ENCODE data around the gene PRRT1.

Gene PRRT1

DNA sequence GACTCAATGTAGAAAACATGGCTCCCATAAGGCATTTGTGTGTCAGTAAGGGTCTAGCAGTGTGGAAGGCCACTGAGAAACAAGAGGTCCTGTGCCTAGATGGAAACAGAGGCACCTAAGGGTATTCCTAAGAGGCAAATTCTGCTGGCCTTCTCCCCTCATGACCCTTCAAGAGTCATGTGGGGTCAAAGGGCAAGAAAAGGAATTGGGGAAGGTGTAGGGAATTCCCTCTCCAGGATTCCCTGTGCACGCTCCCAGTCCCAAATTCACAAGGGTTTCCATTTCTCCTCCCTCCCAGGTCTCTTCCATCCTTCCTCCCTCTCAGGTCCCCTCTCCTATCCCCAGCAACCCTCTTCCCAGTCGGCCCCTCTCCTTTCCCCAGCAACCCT, 23.6 kb upstream of the PRRT1 start:
- Histone ChIP-seq H3K36me3 (ENCODE audit: insufficient read depth, low read length) (no peaks in the 10 kb centered on the region), H2AFZ (ENCODE audit: low read length) (no peak overlapping the region), H3K4me2 (ENCODE audit: low read depth, low read length, poor library complexity, severe bottlenecking) (peak overlapping the region; percentile 85), H3K79me2 (ENCODE audit: insufficient read depth, low read length) (peaks cover 52% of the 10 kb centered on the region), H3F3A (ENCODE audit: low read depth) (peaks cover 4% of the 10 kb centered on the region; the same call in 1 of the 2 replicates), H3K9me2 (replicated peaks; ENCODE audit: low read depth, low read length) (no peaks in the 10 kb centered on the region), H3K9ac (ENCODE audit: low read depth, low read length, poor library complexity, severe bottlenecking) (peak overlapping the region; percentile 98), H3K27me3 (ENCODE audit: insufficient read depth, low read length, poor library complexity, severe bottlenecking) (no peaks in the 10 kb centered on the region), H3K9me3 (ENCODE audit: insufficient read depth, low read depth, low read length) (no peaks in the 10 kb centered on the region), H3K4me1 (ENCODE audit: insufficient read depth, low read length, poor library complexity, severe bottlenecking) (peaks cover 47% of the 10 kb centered on the region), H4K20me1 (ENCODE audit: insufficient read depth, low read length, poor library complexity, severe bottlenecking) (no peaks in the 10 kb centered on the region), H3K4me3 (ENCODE audit: low read length, poor library complexity, severe bottlenecking) (peak overlapping the region; percentile 88)
- TF ChIP-seq, protein P1, sequence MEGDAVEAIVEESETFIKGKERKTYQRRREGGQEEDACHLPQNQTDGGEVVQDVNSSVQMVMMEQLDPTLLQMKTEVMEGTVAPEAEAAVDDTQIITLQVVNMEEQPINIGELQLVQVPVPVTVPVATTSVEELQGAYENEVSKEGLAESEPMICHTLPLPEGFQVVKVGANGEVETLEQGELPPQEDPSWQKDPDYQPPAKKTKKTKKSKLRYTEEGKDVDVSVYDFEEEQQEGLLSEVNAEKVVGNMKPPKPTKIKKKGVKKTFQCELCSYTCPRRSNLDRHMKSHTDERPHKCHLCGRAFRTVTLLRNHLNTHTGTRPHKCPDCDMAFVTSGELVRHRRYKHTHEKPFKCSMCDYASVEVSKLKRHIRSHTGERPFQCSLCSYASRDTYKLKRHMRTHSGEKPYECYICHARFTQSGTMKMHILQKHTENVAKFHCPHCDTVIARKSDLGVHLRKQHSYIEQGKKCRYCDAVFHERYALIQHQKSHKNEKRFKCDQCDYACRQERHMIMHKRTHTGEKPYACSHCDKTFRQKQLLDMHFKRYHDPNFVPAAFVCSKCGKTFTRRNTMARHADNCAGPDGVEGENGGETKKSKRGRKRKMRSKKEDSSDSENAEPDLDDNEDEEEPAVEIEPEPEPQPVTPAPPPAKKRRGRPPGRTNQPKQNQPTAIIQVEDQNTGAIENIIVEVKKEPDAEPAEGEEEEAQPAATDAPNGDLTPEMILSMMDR (conservative IDR thresholded peaks at IDR 0.05; ENCODE audit: low read length), result no peak

DNA sequence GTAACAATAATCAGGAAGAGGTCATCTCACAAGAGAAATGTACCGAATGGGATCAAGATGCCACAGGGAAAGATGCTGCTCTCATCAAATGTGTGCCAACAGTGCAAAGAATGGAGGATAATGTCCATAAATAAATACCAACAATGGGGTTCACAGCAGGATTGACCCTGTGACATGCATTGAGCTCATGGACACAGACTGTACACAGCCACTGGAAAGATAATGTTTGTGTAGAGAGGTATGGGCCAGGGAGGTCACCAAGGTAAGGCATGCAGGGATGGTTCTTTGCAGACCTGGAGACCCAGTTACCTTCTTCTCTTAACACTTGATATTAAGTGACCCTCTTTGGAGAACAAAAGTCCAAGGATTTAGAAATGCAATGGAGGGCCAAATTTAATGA, 22.7 kb upstream of the PRRT1 start:
- Histone ChIP-seq H3K27me3 (ENCODE audit: insufficient read depth, low read length, poor library complexity, severe bottlenecking) (no peaks in the 10 kb centered on the region), H4K20me1 (ENCODE audit: insufficient read depth, low read length, poor library complexity, severe bottlenecking) (no peaks in the 10 kb centered on the region), H3K9me2 (replicated peaks; ENCODE audit: low read depth, low read length) (no peaks in the 10 kb centered on the region), H2AFZ (ENCODE audit: low read length) (no peak overlapping the region), H3K9ac (ENCODE audit: low read depth, low read length, poor library complexity, severe bottlenecking) (peak overlapping the region; percentile 8), H3K4me2 (ENCODE audit: low read depth, low read length, poor library complexity, severe bottlenecking) (peak overlapping the region; percentile 85), H3K4me1 (ENCODE audit: insufficient read depth, low read length, poor library complexity, severe bottlenecking) (peaks cover 40% of the 10 kb centered on the region), H3K9me3 (ENCODE audit: insufficient read depth, low read depth, low read length) (no peaks in the 10 kb centered on the region), H3K4me3 (ENCODE audit: low read length, poor library complexity, severe bottlenecking) (peak overlapping the region; percentile 88), H3K79me2 (ENCODE audit: insufficient read depth, low read length) (peaks cover 43% of the 10 kb centered on the region), H3K36me3 (ENCODE audit: insufficient read depth, low read length) (no peaks in the 10 kb centered on the region), H3F3A (ENCODE audit: low read depth) (peaks cover 4% of the 10 kb centered on the region; the same call in 1 of the 2 replicates)
- TF ChIP-seq, protein P1 (conservative IDR thresholded peaks at IDR 0.05; ENCODE audit: low read length), result no peak
- no peak for TF ChIP-seq EZH2phosphoT487 (IDR thresholded peaks at IDR 0.05; ENCODE audit: borderline replicate concordance)

DNA sequence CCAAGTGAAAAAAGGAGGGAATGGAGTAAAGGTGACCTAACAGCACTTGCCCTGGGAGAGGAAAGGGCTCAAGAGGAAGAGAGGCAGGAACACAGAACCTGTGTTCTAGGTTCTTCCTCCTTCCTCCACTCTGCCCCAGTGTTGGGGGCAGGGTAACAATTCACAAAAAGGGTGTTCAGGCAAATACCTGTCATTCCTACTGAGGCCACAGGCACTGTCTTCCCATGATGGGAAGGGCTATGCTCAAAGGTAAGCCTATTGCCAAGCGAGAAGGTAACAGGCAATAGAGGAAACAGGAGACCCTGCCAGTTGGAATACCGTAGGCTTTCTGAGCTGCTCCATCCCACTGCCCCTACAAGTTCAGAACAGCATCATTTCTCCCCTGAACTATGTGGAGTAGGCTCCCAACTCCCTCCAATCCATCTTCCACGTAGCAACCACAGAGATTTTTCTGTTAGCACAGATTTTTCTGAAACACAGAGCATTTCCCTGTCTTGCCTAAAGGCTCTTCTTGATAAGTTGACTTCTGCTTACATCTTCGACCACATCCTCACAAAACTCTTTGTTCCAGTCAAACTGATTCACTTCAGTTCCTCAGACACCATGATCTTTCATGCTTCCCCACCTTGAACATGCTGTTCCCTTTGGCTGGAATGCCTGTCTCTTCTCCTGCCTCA, 21.4 kb upstream of the PRRT1 start:
- Histone ChIP-seq H3K27me3 (ENCODE audit: insufficient read depth, low read length, poor library complexity, severe bottlenecking) (no peaks in the 10 kb centered on the region), H3K9me3 (ENCODE audit: insufficient read depth, low read depth, low read length) (no peaks in the 10 kb centered on the region), H3K9ac (ENCODE audit: low read depth, low read length, poor library complexity, severe bottlenecking) (peak overlapping the region; percentile 8), H2AFZ (ENCODE audit: low read length) (no peak overlapping the region), H3K36me3 (ENCODE audit: insufficient read depth, low read length) (peaks cover 6% of the 10 kb centered on the region; the same call in 1 of the 2 replicates), H3F3A (ENCODE audit: low read depth) (peaks cover 4% of the 10 kb centered on the region; the same call in 1 of the 2 replicates), H4K20me1 (ENCODE audit: insufficient read depth, low read length, poor library complexity, severe bottlenecking) (no peaks in the 10 kb centered on the region), H3K4me3 (ENCODE audit: low read length, poor library complexity, severe bottlenecking) (no peak overlapping the region), H3K9me2 (replicated peaks; ENCODE audit: low read depth, low read length) (no peaks in the 10 kb centered on the region), H3K4me2 (ENCODE audit: low read depth, low read length, poor library complexity, severe bottlenecking) (no peak overlapping the region), H3K4me1 (ENCODE audit: insufficient read depth, low read length, poor library complexity, severe bottlenecking) (peaks cover 37% of the 10 kb centered on the region), H3K79me2 (ENCODE audit: insufficient read depth, low read length) (peaks cover 34% of the 10 kb centered on the region)
- no peak for TF ChIP-seq EZH2phosphoT487 (IDR thresholded peaks at IDR 0.05; ENCODE audit: borderline replicate concordance)
- TF ChIP-seq, protein P1 (conservative IDR thresholded peaks at IDR 0.05; ENCODE audit: low read length), result no peak
